OCI-M2 (cell line): ENCODE results near the gene NCOA3.
"Not testable (repeated sequence)": the region's sequence is repeated elsewhere in the genome, so short reads cannot be mapped to it uniquely, and the experiment has no call there.

ENCODE experiments used
- DNase-seq: peaks from one replicate; lab custom pipeline; 2025; ENCODE audit not compliant: unreplicated experiment; lab: John Stamatoyannopoulos, UW

The NCOA3 gene

GRCh38 chr20:47561603-47562583 is 60.2 kb downstream of the NCOA3 start:
- DNase-seq, result no peak

GRCh38 chr20:47566269-47566668 is 64.6 kb downstream of the NCOA3 start:
- no peak for DNase-seq

- no peak for DNase-seq
These were observed 66.3 kb downstream of the NCOA3 start for GRCh38 chr20:47568019-47568418.

GRCh38 chr20:47568837-47569410 is 67.2 kb downstream of the NCOA3 start:
- DNase-seq, result no peak

GRCh38 chr20:47571426-47571825 is 69.7 kb downstream of the NCOA3 start:
- DNase-seq, result no peak

- no peak for DNase-seq
These were observed 70.5 kb downstream of the NCOA3 start for GRCh38 chr20:47572105-47572729.

GRCh38 chr20:47573559-47573958 is 71.9 kb downstream of the NCOA3 start:
- DNase-seq, result no peak

GRCh38 chr20:47574616-47575364 is 73.1 kb downstream of the NCOA3 start:
- no peak for DNase-seq

- DNase-seq, result no peak
These were observed 74.9 kb downstream of the NCOA3 start for GRCh38 chr20:47576516-47577033.

- no peak for DNase-seq
These were observed 75.6 kb downstream of the NCOA3 start for GRCh38 chr20:47577314-47577713.

- DNase-seq, result no peak
These were observed 76.9 kb downstream of the NCOA3 start for GRCh38 chr20:47578543-47578942.

- not testable (repeated sequence) for DNase-seq
These were observed 79.0 kb downstream of the NCOA3 start for GRCh38 chr20:47580686-47581085.

GRCh38 chr20:47581090-47581489 is 79.4 kb downstream of the NCOA3 start:
- no peak for DNase-seq

- DNase-seq, result no peak
These were observed 81.9 kb downstream of the NCOA3 start for GRCh38 chr20:47583551-47583950.

GRCh38 chr20:47585087-47585747 is 83.5 kb downstream of the NCOA3 start:
- no peak for DNase-seq

GRCh38 chr20:47586649-47587294 is 85.1 kb downstream of the NCOA3 start:
- no peak for DNase-seq

GRCh38 chr20:47588158-47588557 is 86.5 kb downstream of the NCOA3 start:
- no peak for DNase-seq

GRCh38 chr20:47591231-47591630 is 89.5 kb downstream of the NCOA3 start:
- DNase-seq, result no peak

GRCh38 chr20:47594157-47594556 is 92.5 kb downstream of the NCOA3 start:
- DNase-seq, result no peak

GRCh38 chr20:47595138-47595537 is 93.5 kb downstream of the NCOA3 start:
- DNase-seq, result not testable (repeated sequence)
